K562 (cell line): ENCODE results near the gene CASKIN1. TPM values are rescaled to one million over a fixed set of nuclear protein-coding genes. Genes with fewer than 3 reads are reported as not detected.

Experiments used
- GABPB1 ChIP-seq: sonication (generic); formaldehyde crosslinking; IDR thresholded peaks from 2 replicates; pipeline ENCODE4 v1.8.0; 2022; ENCODE audit warnings: mild to moderate bottlenecking, missing genetic modification reagents
- HDAC8 ChIP-seq: fragments of 450-650 bp; IDR thresholded peaks from 2 replicates; pipeline ENCODE4 v1.6.1; 2016; ENCODE audit warnings: mild to moderate bottlenecking, missing genetic modification characterization, moderate library complexity, missing compliant biosample characterization
- IFI16 ChIP-seq: fragments of 250-450 bp; sonication (Bioruptor Pico); IDR thresholded peaks from 2 replicates; pipeline ENCODE4 v2.1.2; 2022; ENCODE audit warnings: mild to moderate bottlenecking, inconsistent platforms
- LEF1 ChIP-seq: fragments of 450-650 bp; IDR thresholded peaks from 2 replicates; pipeline ENCODE4 v1.6.1; 2016; ENCODE audit warnings: mild to moderate bottlenecking
- NEUROD1 ChIP-seq: fragments of 150-350 bp; IDR thresholded peaks from 2 replicates; pipeline ENCODE4 v1.6.1; 2014; ENCODE audit warnings: borderline replicate concordance, low read length, low read depth; ENCODE audit not compliant: partially characterized antibody
- NR2C1 ChIP-seq, 2 experiments: fragments of 450-650 bp; IDR thresholded peaks; 2 replicates each; pipeline ENCODE4 v1.6.1; 2017; ENCODE audit warnings: mild to moderate bottlenecking in 2 of 2, antibody characterized with exemption in 1 of 2, inconsistent platforms in 1 of 2, missing compliant biosample characterization in 1 of 2, missing genetic modification characterization in 1 of 2
- POLR2G ChIP-seq: fragments of 200-400 bp; formaldehyde crosslinking; IDR thresholded peaks from 2 replicates; pipeline ENCODE4 v1.6.1; 2017; ENCODE audit warnings: low read depth, mild to moderate bottlenecking, antibody characterized with exemption, low read length, moderate library complexity
- POLR3G ChIP-seq: IDR thresholded peaks from 2 replicates; pipeline ENCODE4 v1.6.1; 2011; ENCODE audit not compliant: insufficient read length, insufficient replicate concordance; ENCODE audit errors: extremely low read depth
- PTBP1 ChIP-seq: fragments of 200-400 bp; formaldehyde crosslinking; IDR thresholded peaks from 2 replicates; pipeline ENCODE4 v1.6.1; 2017; ENCODE audit warnings: low read depth, low read length
- SNRNP70 ChIP-seq: fragments of 200-400 bp; formaldehyde crosslinking; optimal IDR thresholded peaks from 2 replicates; pipeline ENCODE3; 2017; ENCODE audit warnings: low read depth, low read length
- ZBTB1 ChIP-seq: sonication (generic); formaldehyde crosslinking; IDR thresholded peaks from 2 replicates; pipeline ENCODE4 v1.8.1; 2023; ENCODE audit warnings: missing genetic modification reagents, low read depth, mild to moderate bottlenecking, borderline replicate concordance
- ZNF318 ChIP-seq, 2 experiments: fragments of 450-650 bp; IDR thresholded peaks; 2 replicates each; pipeline ENCODE4 v1.6.1; 2016; ENCODE audit warnings: mild to moderate bottlenecking in 2 of 2, borderline replicate concordance in 1 of 2, low read depth in 1 of 2, moderate library complexity in 1 of 2
- ZNF655 ChIP-seq: fragments of 250-450 bp; sonication (Bioruptor Pico); IDR thresholded peaks from 2 replicates; pipeline ENCODE4 v1.5.0; 2021
- ZNF830 ChIP-seq: fragments of 250-450 bp; sonication (Bioruptor Pico); IDR thresholded peaks from 2 replicates; pipeline ENCODE4 v1.5.0; 2021; ENCODE audit warnings: mild to moderate bottlenecking
- polyA plus RNA-seq, 8 experiments: library from polyadenylated mRNA; depleted of rRNA in 4 of 8; stranded (reverse) in 5 of 8; unstranded in 3 of 8; fragments of >200 nt; fragmentation: Nextera tagmentation in 2 of 8; fragmentation: Illumina TruSeq in 1 of 8; extraction: Ambion mirVana in 2 of 8; extraction: Trizol in 1 of 8; gene quantifications; 2 replicates each; pipeline versions ENCODE4 v1.2.1 to v1.2.3, GENCODE V29; 2011 to 2014; ENCODE audit warnings: inconsistent platforms in 1 of 8, missing spikeins in 1 of 8
- total RNA-seq, 7 experiments: library from RNA; depleted of rRNA in 6 of 7; stranded (reverse); fragments of >200 nt in 6 of 7; fragmentation: Illumina TruSeq in 2 of 7; extraction: Trizol in 2 of 7; gene quantifications; 2 replicates each; pipeline versions ENCODE4 v1.2.1 to v1.2.3, GENCODE V29; 2011 to 2021; ENCODE audit warnings: low replicate concordance in 1 of 7
- TF ChIP-seq, protein P1 (sequence below): fragments of 450-650 bp; IDR thresholded peaks from 2 replicates; pipeline ENCODE4 v1.6.1; 2016; ENCODE audit warnings: borderline replicate concordance
- TF ChIP-seq, protein P2 (sequence below): sonication (generic); formaldehyde crosslinking; IDR thresholded peaks from 2 replicates; pipeline ENCODE4 v1.8.1; 2022; ENCODE audit warnings: missing genetic modification reagents

Gene CASKIN1
- total and polyA plus RNA-seq, 9 of the 15 experiments (the other 6 are each of a cell fraction or from before 2014, with no cell fraction given): 0.15 to 4.5 (median 1.5) TPM; not detected in 2

DNA sequence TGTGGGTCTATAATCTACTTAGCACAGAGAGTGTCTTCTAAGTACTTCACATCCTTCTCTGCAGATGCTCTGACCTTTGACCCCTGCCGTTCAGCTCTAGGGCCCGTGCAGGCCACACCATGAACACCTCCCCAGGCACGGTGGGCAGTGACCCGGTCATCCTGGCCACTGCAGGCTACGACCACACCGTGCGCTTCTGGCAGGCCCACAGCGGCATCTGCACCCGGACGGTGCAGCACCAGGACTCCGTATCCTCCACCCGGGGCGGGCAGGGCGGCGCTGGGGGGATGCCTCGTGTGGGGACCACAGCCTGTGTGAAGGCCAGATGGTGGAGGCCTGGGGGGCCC, 9.5 kb upstream of the CASKIN1 start (continued):
- TF ChIP-seq, protein P1, sequence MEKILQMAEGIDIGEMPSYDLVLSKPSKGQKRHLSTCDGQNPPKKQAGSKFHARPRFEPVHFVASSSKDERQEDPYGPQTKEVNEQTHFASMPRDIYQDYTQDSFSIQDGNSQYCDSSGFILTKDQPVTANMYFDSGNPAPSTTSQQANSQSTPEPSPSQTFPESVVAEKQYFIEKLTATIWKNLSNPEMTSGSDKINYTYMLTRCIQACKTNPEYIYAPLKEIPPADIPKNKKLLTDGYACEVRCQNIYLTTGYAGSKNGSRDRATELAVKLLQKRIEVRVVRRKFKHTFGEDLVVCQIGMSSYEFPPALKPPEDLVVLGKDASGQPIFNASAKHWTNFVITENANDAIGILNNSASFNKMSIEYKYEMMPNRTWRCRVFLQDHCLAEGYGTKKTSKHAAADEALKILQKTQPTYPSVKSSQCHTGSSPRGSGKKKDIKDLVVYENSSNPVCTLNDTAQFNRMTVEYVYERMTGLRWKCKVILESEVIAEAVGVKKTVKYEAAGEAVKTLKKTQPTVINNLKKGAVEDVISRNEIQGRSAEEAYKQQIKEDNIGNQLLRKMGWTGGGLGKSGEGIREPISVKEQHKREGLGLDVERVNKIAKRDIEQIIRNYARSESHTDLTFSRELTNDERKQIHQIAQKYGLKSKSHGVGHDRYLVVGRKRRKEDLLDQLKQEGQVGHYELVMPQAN: peak; percentile 48; the same call in 1 of the 2 replicates
- TF ChIP-seq ZNF318 (IDR thresholded peaks at IDR 0.05; ENCODE audit: borderline replicate concordance in 1 of 2, low read depth in 1 of 2) (no peak), POLR3G (no peak), GABPB1 (no peak), ZBTB1 (no peak), ZNF830 (no peak), SNRNP70 (no peak), IFI16 (CRISPR knock-in tag) (0 out of 2 replicates have a peak, but pooled peaks have one; percentile 55), LEF1 (no peak), HDAC8 (tag) (0 out of 2 replicates have a peak, but pooled peaks have one; percentile 14), PTBP1 (no peak), NEUROD1 (no peak), NR2C1 (IDR thresholded peaks at IDR 0.05) (peak; percentile 95), NR2C1 (tag; IDR thresholded peaks at IDR 0.05) (peak; percentile 96), POLR2G (no peak), ZNF655 (no peak)
- TF ChIP-seq, protein P2, sequence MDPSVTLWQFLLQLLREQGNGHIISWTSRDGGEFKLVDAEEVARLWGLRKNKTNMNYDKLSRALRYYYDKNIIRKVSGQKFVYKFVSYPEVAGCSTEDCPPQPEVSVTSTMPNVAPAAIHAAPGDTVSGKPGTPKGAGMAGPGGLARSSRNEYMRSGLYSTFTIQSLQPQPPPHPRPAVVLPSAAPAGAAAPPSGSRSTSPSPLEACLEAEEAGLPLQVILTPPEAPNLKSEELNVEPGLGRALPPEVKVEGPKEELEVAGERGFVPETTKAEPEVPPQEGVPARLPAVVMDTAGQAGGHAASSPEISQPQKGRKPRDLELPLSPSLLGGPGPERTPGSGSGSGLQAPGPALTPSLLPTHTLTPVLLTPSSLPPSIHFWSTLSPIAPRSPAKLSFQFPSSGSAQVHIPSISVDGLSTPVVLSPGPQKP: 0 out of 2 replicates have a peak, but pooled peaks have one; percentile 78
